CD14-positive monocyte (primary cell): ENCODE measurements around the gene RBM7. TPM values are rescaled to one million over a fixed set of nuclear protein-coding genes. Genes with fewer than 3 reads are reported as not detected.

Experiments
- DNase-seq, 3 donors: peaks; one replicate each; pipeline ENCODE4 v3.0.0-alpha.2; 2011 to 2022
- H2AFZ ChIP-seq: 2 replicates; pipeline ENCODE4 v1.6.0; 2012; ENCODE audit warnings: mild to moderate bottlenecking, low read depth, low read length, inconsistent platforms; ENCODE audit not compliant: insufficient read depth, poor library complexity, severe bottlenecking
- H3K27ac ChIP-seq, 2 donors: 1 replicate in 1 of 2; 2 replicates in 1 of 2; pipeline ENCODE4 v1.5.1; 2012 to 2013; ENCODE audit warnings: low read length in 2 of 2, control low read depth in 1 of 2, inconsistent platforms in 1 of 2, low read depth in 1 of 2, mild to moderate bottlenecking in 1 of 2
- H3K27me3 ChIP-seq, 2 donors: one replicate each; pipeline versions ENCODE4 v1.6.0 to v1.6.1; 2011 to 2013; ENCODE audit warnings: low read length in 2 of 2; ENCODE audit not compliant: control insufficient read depth in 2 of 2, insufficient read depth in 2 of 2
- H3K36me3 ChIP-seq, 2 donors: replicated peaks in 1 of 2; 1 replicate in 1 of 2; 2 replicates in 1 of 2; pipeline versions ENCODE4 v1.5.1 to v1.6.1; 2012 to 2013; ENCODE audit warnings: low read length in 2 of 2, control low read depth in 1 of 2, inconsistent platforms in 1 of 2, mild to moderate bottlenecking in 1 of 2; ENCODE audit not compliant: insufficient read depth in 2 of 2, control insufficient read depth in 1 of 2
- H3K4me1 ChIP-seq, 2 donors: 1 replicate in 1 of 2; 2 replicates in 1 of 2; pipeline versions ENCODE4 v1.5.1 to v1.6.1; 2012 to 2013; ENCODE audit warnings: low read length in 2 of 2, control low read depth in 1 of 2, inconsistent platforms in 1 of 2, mild to moderate bottlenecking in 1 of 2, moderate library complexity in 1 of 2; ENCODE audit not compliant: insufficient read depth in 2 of 2, control insufficient read depth in 1 of 2
- H3K4me2 ChIP-seq: replicated peaks from 2 replicates; pipeline ENCODE3; 2012; ENCODE audit warnings: low read length, moderate library complexity, mild to moderate bottlenecking; ENCODE audit not compliant: poor library complexity, severe bottlenecking; ENCODE audit errors: extremely low read depth
- H3K4me3 ChIP-seq, 3 experiments: fragments of 200-600 bp in 1 of 3; sonication (generic) in 1 of 3; replicated peaks in 1 of 3; 1 replicate in 2 of 3; 2 replicates in 1 of 3; pipeline ENCODE4 v1.5.1; 2011 to 2013; ENCODE audit warnings: low read length in 3 of 3, mild to moderate bottlenecking in 3 of 3, control low read depth in 2 of 3, low read depth in 2 of 3, inconsistent platforms in 1 of 3, moderate library complexity in 1 of 3
- H3K79me2 ChIP-seq: 2 replicates; pipeline ENCODE4 v1.6.0; 2012; ENCODE audit warnings: mild to moderate bottlenecking, control low read depth, inconsistent platforms, low read length, moderate library complexity; ENCODE audit not compliant: insufficient read depth
- H3K9ac ChIP-seq: 2 replicates; pipeline ENCODE4 v1.6.0; 2017; ENCODE audit warnings: low read length, mild to moderate bottlenecking; ENCODE audit not compliant: insufficient read depth, poor library complexity, severe bottlenecking
- H3K9me3 ChIP-seq, 2 donors: replicated peaks in 1 of 2; 1 replicate in 1 of 2; 2 replicates in 1 of 2; pipeline versions ENCODE4 v1.5.1 to v1.6.1; 2012 to 2013; ENCODE audit warnings: low read length in 2 of 2, control low read depth in 1 of 2; ENCODE audit not compliant: control insufficient read depth in 1 of 2, insufficient read depth in 1 of 2
- H4K20me1 ChIP-seq: 2 replicates; pipeline ENCODE4 v1.6.0; 2012; ENCODE audit warnings: mild to moderate bottlenecking, low read length, control low read depth, moderate library complexity; ENCODE audit not compliant: insufficient read depth
- H3K27ac Mint-ChIP-seq, 7 donors: one replicate each; pipeline ENCODE4 v1.8.0; 2020; ENCODE audit warnings: mild to moderate bottlenecking in 7 of 7, mixed read lengths in 7 of 7, moderate library complexity in 6 of 7, inconsistent platforms in 2 of 7
- H3K27me3 Mint-ChIP-seq, 3 donors: one replicate each; pipeline ENCODE4 v1.8.0; 2021 to 2022; ENCODE audit warnings: low read depth in 3 of 3, mild to moderate bottlenecking in 3 of 3, mixed read lengths in 3 of 3, moderate library complexity in 3 of 3, inconsistent platforms in 1 of 3
- H3K36me3 Mint-ChIP-seq, 2 donors: one replicate each; pipeline ENCODE4 v1.8.0; 2020; ENCODE audit warnings: mixed read lengths in 2 of 2, inconsistent platforms in 1 of 2, mild to moderate bottlenecking in 1 of 2
- H3K4me1 Mint-ChIP-seq: one replicate; pipeline ENCODE4 v1.8.0; 2020; ENCODE audit warnings: mild to moderate bottlenecking, mixed read lengths
- H3K4me3 Mint-ChIP-seq, 2 donors: one replicate each; pipeline ENCODE4 v1.8.0; 2020; ENCODE audit warnings: mild to moderate bottlenecking in 2 of 2, mixed read lengths in 2 of 2, moderate library complexity in 1 of 2
- H3K9me3 Mint-ChIP-seq, 7 donors: one replicate each; pipeline ENCODE4 v1.8.0; 2020 to 2022; ENCODE audit warnings: mixed read lengths in 7 of 7, mild to moderate bottlenecking in 6 of 7, moderate library complexity in 6 of 7, inconsistent platforms in 2 of 7
- WGBS: methylation state at CpG from one replicate; pipeline ENCODE4 v1.1.5; 2013; ENCODE audit warnings: missing lambda C conversion rate; ENCODE audit not compliant: insufficient coverage; 5-methylcytosine and 5-hydroxymethylcytosine counted together
- intact Hi-C, 2 donors: fragments of 100-400 bp; cut with micrococcal nuclease; formaldehyde crosslinking; loops; one replicate each; pipeline versions ENCODE4 v1.15.0 to v1.15.1; 2023
- polyA plus RNA-seq, 3 donors: library from polyadenylated mRNA; depleted of rRNA in 1 of 3; unstranded in 2 of 3; stranded (reverse) in 1 of 3; fragments of 300-500 nt in 2 of 3; fragments of >200 nt in 1 of 3; fragmentation: Illumina TruSeq in 2 of 3; gene quantifications; 1 replicate in 2 of 3; 2 replicates in 1 of 3; pipeline ENCODE4 v1.2.3, GENCODE V29; 2012 to 2021
- TF ChIP-seq, protein P1 (sequence below): fragments of 200-600 bp; IDR thresholded peaks from one replicate; pipeline ENCODE4 v1.8.0; 2022; ENCODE audit warnings: antibody characterized with exemption, mild to moderate bottlenecking

RBM7 gene
- polyA plus RNA-seq, 3 donors, result 27.3 to 36.3 (median 32.4) TPM

- Mint-ChIP-seq H3K27ac (no peak overlapping the region), H3K36me3 (no peaks in the 10 kb centered on the region), H3K27me3 (peaks cover 0 to 10% (median 8%) of the 10 kb centered on the region in 3 donors), H3K4me1 (no peaks in the 10 kb centered on the region), H3K9me3 (no peaks in the 10 kb centered on the region), H3K4me3 (peak overlapping the region in 1 of 2 donors; percentile 27)
- intact Hi-C loops, result no loop called here
- Histone ChIP-seq H2AFZ (no peak overlapping the region), H4K20me1 (no peaks in the 10 kb centered on the region), H3K4me2 (no peak overlapping the region), H3K9me3 (no peaks in the 10 kb centered on the region), H3K36me3 (no peaks in the 10 kb centered on the region), H3K4me3 (no peak overlapping the region), H3K4me1 (no peaks in the 10 kb centered on the region), H3K27ac (no peak overlapping the region), H3K79me2 (no peaks in the 10 kb centered on the region), H3K9ac (no peak overlapping the region), H3K27me3 (no peaks in the 10 kb centered on the region)
- TF ChIP-seq, protein P1, sequence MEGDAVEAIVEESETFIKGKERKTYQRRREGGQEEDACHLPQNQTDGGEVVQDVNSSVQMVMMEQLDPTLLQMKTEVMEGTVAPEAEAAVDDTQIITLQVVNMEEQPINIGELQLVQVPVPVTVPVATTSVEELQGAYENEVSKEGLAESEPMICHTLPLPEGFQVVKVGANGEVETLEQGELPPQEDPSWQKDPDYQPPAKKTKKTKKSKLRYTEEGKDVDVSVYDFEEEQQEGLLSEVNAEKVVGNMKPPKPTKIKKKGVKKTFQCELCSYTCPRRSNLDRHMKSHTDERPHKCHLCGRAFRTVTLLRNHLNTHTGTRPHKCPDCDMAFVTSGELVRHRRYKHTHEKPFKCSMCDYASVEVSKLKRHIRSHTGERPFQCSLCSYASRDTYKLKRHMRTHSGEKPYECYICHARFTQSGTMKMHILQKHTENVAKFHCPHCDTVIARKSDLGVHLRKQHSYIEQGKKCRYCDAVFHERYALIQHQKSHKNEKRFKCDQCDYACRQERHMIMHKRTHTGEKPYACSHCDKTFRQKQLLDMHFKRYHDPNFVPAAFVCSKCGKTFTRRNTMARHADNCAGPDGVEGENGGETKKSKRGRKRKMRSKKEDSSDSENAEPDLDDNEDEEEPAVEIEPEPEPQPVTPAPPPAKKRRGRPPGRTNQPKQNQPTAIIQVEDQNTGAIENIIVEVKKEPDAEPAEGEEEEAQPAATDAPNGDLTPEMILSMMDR, result no peak
- no peak for DNase-seq
- no CpG with 5 or more reads among the region's 3 CpGs for WGBS
Measured at GRCh38 chr11:114353443-114353842, 47.0 kb upstream of the RBM7 start.

DNA sequence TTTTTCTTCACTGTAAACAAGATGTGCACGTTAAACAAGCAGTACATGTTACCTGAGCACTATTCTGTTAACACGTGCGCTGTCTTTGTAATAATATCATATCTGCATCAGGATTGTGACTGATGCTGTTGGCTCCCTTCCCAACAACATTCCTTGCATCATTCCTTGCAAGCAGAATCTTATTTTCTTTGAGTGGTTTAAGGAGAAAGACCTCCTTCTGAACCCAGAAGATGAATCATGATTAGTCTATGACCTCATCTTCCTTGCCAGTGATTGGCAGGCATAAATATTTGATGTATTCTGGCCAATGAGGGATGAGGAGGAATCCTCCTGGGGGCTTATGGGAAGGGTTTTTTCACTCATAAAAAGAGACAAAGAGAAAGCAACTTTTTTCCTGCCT, 46.4 kb upstream of the RBM7 start:
- TF ChIP-seq, protein P1, result no peak
- Histone ChIP-seq H3K4me3 (no peak overlapping the region), H4K20me1 (no peaks in the 10 kb centered on the region), H3K4me1 (no peaks in the 10 kb centered on the region), H2AFZ (no peak overlapping the region), H3K4me2 (no peak overlapping the region), H3K27me3 (no peaks in the 10 kb centered on the region), H3K79me2 (no peaks in the 10 kb centered on the region), H3K9me3 (no peaks in the 10 kb centered on the region), H3K36me3 (no peaks in the 10 kb centered on the region), H3K27ac (no peak overlapping the region), H3K9ac (no peak overlapping the region)
- WGBS, result no CpG with 5 or more reads among the region's 3 CpGs
- intact Hi-C loops, result no loop called here
- Mint-ChIP-seq H3K27ac (no peak overlapping the region), H3K9me3 (no peaks in the 10 kb centered on the region), H3K4me1 (peaks cover 3% of the 10 kb centered on the region), H3K36me3 (no peaks in the 10 kb centered on the region), H3K27me3 (peaks cover 0 to 10% (median 8%) of the 10 kb centered on the region in 3 donors), H3K4me3 (no peak overlapping the region)
- no peak for DNase-seq
